IPS-18c (cell line): ENCODE data around the gene XKR8.
A peak's percentile ranks its signal among the peaks of the same experiment; 100 is the strongest.

ENCODE experiments used
- H3K4me3 ChIP-seq: 2 replicates; pipeline ENCODE4 v1.7.0; 2013; ENCODE audit warnings: low read depth, mild to moderate bottlenecking, low read length, moderate library complexity; ENCODE audit not compliant: insufficient read depth
- H3K9me3 ChIP-seq: one replicate; pipeline ENCODE4 v1.6.1; 2013; ENCODE audit warnings: mild to moderate bottlenecking, low read length, moderate library complexity; ENCODE audit not compliant: control insufficient read depth, insufficient read depth

Gene XKR8, protein sequence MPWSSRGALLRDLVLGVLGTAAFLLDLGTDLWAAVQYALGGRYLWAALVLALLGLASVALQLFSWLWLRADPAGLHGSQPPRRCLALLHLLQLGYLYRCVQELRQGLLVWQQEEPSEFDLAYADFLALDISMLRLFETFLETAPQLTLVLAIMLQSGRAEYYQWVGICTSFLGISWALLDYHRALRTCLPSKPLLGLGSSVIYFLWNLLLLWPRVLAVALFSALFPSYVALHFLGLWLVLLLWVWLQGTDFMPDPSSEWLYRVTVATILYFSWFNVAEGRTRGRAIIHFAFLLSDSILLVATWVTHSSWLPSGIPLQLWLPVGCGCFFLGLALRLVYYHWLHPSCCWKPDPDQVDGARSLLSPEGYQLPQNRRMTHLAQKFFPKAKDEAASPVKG

DNA sequence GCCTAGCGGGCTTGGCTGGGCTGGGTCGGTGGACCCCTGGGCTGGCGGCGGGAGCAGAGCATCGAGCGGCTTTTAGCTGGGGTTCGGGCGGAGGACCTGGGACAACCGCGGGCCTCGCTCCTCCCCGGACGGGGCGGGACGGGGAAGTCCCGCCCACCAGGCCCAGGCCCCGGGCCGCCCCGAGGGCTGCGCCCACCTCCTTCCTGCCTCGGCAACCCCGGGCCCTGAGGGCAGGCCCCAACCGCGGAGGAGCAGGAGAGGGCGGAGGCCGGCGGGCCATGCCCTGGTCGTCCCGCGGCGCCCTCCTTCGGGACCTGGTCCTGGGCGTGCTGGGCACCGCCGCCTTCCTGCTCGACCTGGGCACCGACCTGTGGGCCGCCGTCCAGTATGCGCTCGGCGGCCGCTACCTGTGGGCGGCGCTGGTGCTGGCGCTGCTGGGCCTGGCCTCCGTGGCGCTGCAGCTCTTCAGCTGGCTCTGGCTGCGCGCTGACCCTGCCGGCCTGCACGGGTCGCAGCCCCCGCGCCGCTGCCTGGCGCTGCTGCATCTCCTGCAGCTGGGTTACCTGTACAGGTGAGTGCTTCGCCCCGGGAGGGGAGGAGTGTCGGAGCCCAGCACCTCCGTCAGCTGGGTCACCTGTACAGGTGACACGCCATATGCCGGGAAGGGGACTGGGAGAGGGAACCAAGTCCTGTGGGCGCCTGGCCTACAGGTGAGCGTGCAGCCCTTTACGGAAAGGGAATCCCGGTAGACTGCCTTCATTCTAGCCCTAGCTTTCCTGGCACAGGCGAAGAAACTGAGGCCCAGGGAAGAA lies at the start of gene XKR8:
XKR8 (plus strand) TSS at position 182 of the 812 bp plus-strand sequence; CDS start at position 279, 97 bp downstream.
- H3K4me3 ChIP-seq, result peak within 1 kb of the TSS; percentile 84
- no peaks in the 10 kb centered on the region for H3K9me3 ChIP-seq

DNA sequence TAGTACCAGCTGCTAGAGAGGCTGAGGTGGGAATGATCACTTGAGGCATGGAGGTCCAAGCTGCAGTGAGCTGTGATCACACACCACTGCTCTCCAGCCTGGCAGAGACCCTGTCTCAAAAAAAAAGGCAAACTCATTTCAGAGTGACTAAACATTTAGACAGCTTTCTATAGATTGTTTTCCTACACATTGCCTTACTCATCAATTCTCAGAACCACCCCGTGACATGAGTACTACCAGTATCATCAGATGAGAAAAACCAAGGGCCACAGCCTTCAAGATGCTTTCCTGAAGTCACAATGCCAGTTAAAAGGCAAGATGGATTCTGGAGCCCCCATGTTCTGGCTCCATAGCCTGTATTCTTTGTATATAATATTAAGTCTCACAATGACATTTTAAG lies 47.3 kb upstream of the XKR8 start:
- H3K4me3 ChIP-seq, result no peak overlapping the region
- no peaks in the 10 kb centered on the region for H3K9me3 ChIP-seq

- no peak overlapping the region for H3K4me3 ChIP-seq
Observed at GRCh38 chr1:27915082-27915575, 44.6 kb upstream of the XKR8 start.

DNA sequence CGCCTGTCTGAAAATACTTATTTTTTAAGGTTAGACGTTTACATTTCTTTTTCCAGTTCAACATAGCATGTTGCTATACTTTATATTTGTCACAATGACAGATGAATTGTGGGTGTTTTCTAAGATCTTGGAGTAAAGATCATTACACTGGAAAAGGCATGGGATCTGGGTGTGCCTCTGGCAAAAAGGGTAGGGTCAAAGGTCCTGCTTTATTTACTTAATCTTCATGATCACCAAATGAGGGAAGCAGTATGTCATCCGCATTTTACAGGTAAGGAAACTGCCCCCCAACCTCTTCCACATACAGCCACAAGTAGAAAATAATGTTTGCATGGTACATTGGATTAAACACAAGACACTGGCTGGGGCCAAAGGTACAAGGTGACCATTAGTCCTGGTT lies 37.5 kb upstream of the XKR8 start:
- Histone ChIP-seq H3K4me3 (no peak overlapping the region), H3K9me3 (no peaks in the 10 kb centered on the region)

More at GRCh38 chr1:27915082-27915575, 44.6 kb upstream of the XKR8 start:
- no peaks in the 10 kb centered on the region for H3K9me3 ChIP-seq

DNA sequence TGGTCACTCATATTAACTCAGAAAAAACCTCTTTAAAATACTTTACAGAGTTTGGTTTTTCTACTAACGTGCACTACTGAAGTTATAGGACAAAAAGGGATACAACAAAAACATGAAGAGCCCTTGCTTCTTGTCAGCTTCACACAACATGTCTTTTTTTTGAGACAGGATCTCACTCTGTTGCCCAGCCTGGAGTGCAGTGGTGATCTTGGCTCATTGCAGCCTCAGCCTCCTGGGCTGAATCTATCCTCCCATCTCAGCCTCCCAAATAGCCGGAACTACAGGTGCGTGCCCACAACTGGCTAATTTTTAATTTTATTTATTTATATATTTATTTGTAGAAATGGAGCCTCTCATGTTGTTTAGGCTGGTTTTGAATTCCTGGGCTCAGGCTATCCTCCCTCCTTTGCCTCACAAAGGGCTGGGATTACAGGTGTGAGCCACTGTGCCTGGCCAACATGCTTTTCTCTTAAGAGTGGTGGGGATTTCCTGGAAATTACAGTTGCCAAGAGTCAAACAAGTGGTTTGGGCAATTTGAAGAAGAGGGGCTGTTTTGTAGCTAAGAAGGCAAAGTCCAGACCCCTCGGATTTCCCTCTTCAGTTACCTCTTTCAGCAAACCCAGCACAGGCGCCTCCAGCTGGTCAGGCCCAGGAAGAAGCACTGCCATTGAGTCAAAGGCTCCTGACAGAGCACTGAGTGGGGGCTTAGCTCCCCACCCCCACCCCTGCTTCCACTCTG lies 31.4 kb upstream of the XKR8 start:
- Histone ChIP-seq H3K9me3 (no peaks in the 10 kb centered on the region), H3K4me3 (no peak overlapping the region)

GRCh38 chr1:27931184-27931583 lies 28.6 kb upstream of the XKR8 start:
- H3K4me3 ChIP-seq, result no peak overlapping the region
- no peaks in the 10 kb centered on the region for H3K9me3 ChIP-seq

- H3K9me3 ChIP-seq, result no peaks in the 10 kb centered on the region
Observed at GRCh38 chr1:27931759-27932158, 28.0 kb upstream of the XKR8 start.

DNA sequence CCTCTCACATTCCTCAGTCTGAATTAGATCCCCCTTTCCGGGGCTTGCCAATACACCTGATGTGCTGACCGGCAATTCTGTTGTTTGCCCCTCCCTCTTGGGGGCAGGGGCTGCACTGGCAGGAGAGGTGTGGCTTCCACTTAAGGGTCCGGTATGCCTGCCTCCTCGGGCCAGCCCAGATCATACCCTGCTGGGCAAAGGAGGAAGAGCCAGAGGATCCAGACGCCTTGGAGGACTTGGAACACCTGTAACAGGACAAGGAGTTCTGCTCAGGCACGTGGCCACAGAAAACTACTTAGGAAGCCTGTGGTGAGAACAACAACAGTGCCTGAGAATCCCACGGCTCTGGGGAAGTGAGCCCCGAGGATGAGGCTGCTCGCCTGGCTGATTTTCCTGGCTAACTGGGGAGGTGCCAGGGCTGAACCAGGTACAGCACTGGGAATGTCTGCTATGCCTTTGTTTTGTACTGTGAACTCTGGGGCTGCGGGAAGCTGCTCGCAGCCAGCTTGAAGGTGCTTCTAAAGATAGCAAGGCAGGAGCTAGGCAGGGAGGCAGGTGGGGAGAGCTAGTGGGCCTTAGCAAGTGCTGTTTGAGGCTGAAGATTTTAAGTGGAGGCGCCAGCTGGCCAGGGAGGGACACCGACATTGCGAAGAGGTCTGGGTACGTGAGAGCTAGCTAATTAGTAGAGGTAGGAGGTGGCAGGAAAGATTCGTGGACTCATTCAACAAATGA lies 24.8 kb upstream of the XKR8 start, which contains the start of gene SMPDL3B:
SMPDL3B (plus strand) TSS at position 183 of the 732 bp plus-strand sequence; CDS start at position 367, 184 bp downstream.
- peak within 1 kb of the TSS; percentile 77 for H3K4me3 ChIP-seq
- H3K9me3 ChIP-seq, result peaks cover 2% of the 10 kb centered on the region

More at GRCh38 chr1:27931759-27932158, 28.0 kb upstream of the XKR8 start:
- no peak overlapping the region for H3K4me3 ChIP-seq

DNA sequence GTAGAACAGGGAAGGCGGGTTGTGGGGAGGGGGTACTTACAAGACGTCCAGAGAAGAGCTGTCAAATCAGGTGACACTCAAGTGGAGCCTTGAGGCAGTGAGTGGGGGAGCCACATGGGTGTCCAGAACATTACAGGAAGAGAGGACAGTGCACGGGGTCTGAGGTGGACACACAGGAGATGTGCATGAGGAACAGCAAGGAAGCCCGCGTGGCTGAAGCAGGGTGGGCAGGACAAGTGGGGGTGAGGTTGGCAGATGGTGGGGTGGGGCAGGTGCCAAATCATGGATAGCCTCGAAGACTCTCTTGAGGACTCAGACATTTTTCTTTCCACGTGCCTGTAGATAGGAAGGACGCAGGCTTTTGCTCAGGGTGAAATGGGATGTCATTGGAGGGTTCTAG lies 24.1 kb upstream of the XKR8 start:
- H3K4me3 ChIP-seq, result peak overlapping the region; percentile 77

GRCh38 chr1:27936370-27936769 lies 23.4 kb upstream of the XKR8 start:
- peak overlapping the region; percentile 77 for H3K4me3 ChIP-seq
- peaks cover 2% of the 10 kb centered on the region for H3K9me3 ChIP-seq

More for the DNA sequence above, 24.1 kb upstream of the XKR8 start:
- peaks cover 2% of the 10 kb centered on the region for H3K9me3 ChIP-seq

GRCh38 chr1:27937524-27937836 lies 22.3 kb upstream of the XKR8 start:
- Histone ChIP-seq H3K4me3 (peak overlapping the region; percentile 36), H3K9me3 (peaks cover 2% of the 10 kb centered on the region)

DNA sequence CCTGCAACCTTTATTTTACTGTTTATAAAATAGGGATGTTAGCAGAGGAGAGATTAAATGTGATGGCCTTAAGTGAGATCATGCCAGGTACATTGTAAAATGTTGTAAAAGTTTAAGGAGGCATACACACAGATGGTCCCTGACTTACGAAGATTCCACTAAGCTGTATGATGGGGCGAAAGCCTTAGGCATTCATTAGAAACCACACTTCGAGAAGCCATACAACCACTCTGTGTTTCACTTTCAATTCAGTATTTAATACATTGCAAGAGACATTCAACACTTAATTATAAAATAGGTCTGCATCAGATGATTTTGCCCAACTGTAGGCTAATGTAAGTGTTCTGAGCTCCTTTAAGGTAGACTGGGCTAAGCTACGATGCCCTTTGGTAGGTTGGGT lies 21.3 kb upstream of the XKR8 start:
- Histone ChIP-seq H3K4me3 (no peak overlapping the region), H3K9me3 (peaks cover 2% of the 10 kb centered on the region)

DNA sequence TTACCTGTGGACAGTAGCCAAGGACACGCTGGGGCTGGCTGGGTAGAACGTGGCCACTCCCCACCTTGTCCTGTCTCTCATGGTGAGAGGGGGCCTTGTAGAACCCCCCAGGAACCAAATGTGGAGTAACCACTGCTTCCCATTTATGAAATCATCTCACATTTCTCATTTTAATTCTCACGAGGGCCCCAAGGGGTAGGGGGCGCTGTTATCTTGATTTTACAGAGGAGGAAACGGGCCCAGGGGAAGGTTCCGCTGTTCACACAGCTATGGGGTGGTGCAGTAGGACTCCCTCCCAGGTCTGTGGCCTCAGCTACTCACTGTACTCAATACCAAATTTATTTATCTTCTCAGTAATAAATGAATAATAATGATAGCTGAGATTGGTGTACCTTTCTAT lies 19.5 kb upstream of the XKR8 start:
- no peak overlapping the region for H3K4me3 ChIP-seq

GRCh38 chr1:27940870-27941560 lies 18.8 kb upstream of the XKR8 start:
- peaks cover 2% of the 10 kb centered on the region for H3K9me3 ChIP-seq

More for the DNA sequence above, 19.5 kb upstream of the XKR8 start:
- peaks cover 2% of the 10 kb centered on the region for H3K9me3 ChIP-seq

DNA sequence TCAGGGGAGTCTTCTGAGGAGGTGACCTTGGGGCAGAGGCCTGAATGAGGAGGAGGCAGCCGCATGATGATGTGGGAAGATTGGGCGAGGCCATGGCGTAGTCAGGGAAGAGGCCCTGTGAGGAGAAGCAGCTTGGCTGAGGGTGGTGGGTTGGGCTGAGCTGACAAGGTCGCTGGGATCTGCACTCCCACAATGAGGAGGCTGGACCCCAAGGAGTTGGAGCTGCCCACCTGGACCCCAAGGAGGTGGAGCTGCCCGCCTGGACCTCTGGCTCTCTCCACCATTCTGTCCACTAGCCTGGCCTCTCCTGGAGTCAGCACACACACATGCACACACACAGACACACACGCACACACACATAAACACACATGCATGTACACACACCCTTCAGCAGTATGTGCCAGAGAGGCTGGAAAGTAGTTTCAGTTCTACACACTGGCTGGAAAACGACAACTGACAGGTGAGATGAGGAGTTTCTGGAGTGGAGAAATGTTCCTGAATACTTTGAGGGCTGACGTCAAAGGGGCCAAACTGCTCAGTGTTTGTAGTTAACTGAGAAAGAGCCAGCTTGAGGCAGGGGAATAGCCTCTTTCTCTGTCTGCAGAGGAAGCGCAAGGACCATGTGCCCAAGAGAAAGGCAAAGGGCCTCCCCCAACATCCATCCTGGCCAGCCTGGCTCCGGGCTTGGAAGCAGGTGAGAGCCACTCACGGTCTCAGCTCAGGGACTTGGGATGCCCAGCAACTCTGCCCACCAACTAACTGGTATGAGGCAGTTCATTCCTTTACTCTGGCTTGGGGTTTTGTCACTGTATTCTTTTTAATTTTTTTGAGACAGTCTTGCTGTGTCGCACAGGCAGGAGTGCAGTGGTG lies 17.9 kb upstream of the XKR8 start:
- Histone ChIP-seq H3K9me3 (peaks cover 2% of the 10 kb centered on the region), H3K4me3 (no peak overlapping the region; the same call in 1 of the 2 replicates)

More at GRCh38 chr1:27940870-27941560, 18.8 kb upstream of the XKR8 start:
- no peak overlapping the region for H3K4me3 ChIP-seq
